IMR-90 (cell line): ENCODE results near the gene NEUROG3. TPM values are rescaled to one million over a fixed set of nuclear protein-coding genes. Genes with fewer than 3 reads are reported as not detected.

ENCODE experiments used
- ATAC-seq: fragments of 200-7000 bp; cut with Tn5 transposase; 2 replicates; pipeline ENCODE4 v1.9.1; 2020; ENCODE audit warnings: low read depth, mild to moderate bottlenecking, moderate library complexity
- BruUV-seq: library from RNA; stranded (reverse); fragments of 400-500 nt; replicated peaks from 2 replicates; lab custom pipeline; 2021; lab: Mats Ljungman, UMichigan
- CTCF ChIA-PET: fragments of 300-600 bp; formaldehyde crosslinking; extraction: SDS; loops from one replicate; lab custom pipeline; 2021; ENCODE audit warnings: antibody characterized with exemption; lab: Yijun Ruan, JAX
- POLR2A ChIA-PET: fragments of 300-600 bp; sonication (Branson Sonifier 250); formaldehyde crosslinking; loops from one replicate; lab custom pipeline; 2022; ENCODE audit warnings: antibody characterized with exemption; ENCODE audit not compliant: unreplicated experiment; lab: Charles Lee
- DNase-seq: peaks from one replicate; pipeline ENCODE4 v3.0.0; 2013
- H2AFZ ChIP-seq: replicated peaks from 2 replicates; pipeline ENCODE3; 2013; ENCODE audit warnings: low read length, mild to moderate bottlenecking; ENCODE audit not compliant: poor library complexity
- H2AK5ac ChIP-seq: 2 replicates; pipeline ENCODE4 v1.6.1; 2013; ENCODE audit warnings: low read depth, low read length, inconsistent platforms
- H2AK9ac ChIP-seq: replicated peaks from 2 replicates; pipeline ENCODE3; 2013; ENCODE audit warnings: mild to moderate bottlenecking, low read depth, low read length, moderate library complexity; ENCODE audit not compliant: poor library complexity
- H2BK120ac ChIP-seq: 2 replicates; pipeline ENCODE4 v1.6.1; 2013; ENCODE audit warnings: low read depth, low read length, inconsistent platforms
- H2BK15ac ChIP-seq: 3 replicates; pipeline ENCODE4 v1.6.1; 2013; ENCODE audit warnings: low read depth, low read length, inconsistent platforms
- H2BK20ac ChIP-seq: 2 replicates; pipeline ENCODE4 v1.6.1; 2013; ENCODE audit warnings: low read depth, mild to moderate bottlenecking, inconsistent platforms, low read length, moderate library complexity
- H2BK5ac ChIP-seq: 2 replicates; pipeline ENCODE4 v1.6.1; 2013; ENCODE audit warnings: mild to moderate bottlenecking, low read depth, low read length, inconsistent platforms; ENCODE audit not compliant: poor library complexity, severe bottlenecking
- H3K14ac ChIP-seq: replicated peaks from 2 replicates; pipeline ENCODE4 v1.6.1; 2013; ENCODE audit warnings: low read depth, low read length, inconsistent platforms
- H3K18ac ChIP-seq: 2 replicates; pipeline ENCODE4 v1.6.1; 2013; ENCODE audit warnings: low read depth, low read length, control low read depth
- H3K23ac ChIP-seq: 2 replicates; pipeline ENCODE4 v1.6.1; 2013; ENCODE audit warnings: low read depth, low read length, inconsistent platforms
- H3K27ac ChIP-seq: 2 replicates; pipeline ENCODE4 v1.5.1; 2013; ENCODE audit warnings: mild to moderate bottlenecking, control low read depth, low read length; ENCODE audit not compliant: insufficient read depth
- H3K27me3 ChIP-seq: 2 replicates; pipeline ENCODE4 v1.6.1; 2013; ENCODE audit warnings: low read length; ENCODE audit not compliant: control insufficient read depth, insufficient read depth
- H3K36me3 ChIP-seq: 2 replicates; pipeline ENCODE4 v1.6.1; 2013; ENCODE audit warnings: low read length, mixed read lengths; ENCODE audit not compliant: control insufficient read depth, insufficient read depth
- H3K4ac ChIP-seq: 2 replicates; pipeline ENCODE4 v1.6.1; 2013; ENCODE audit warnings: low read depth, low read length, inconsistent platforms
- H3K4me1 ChIP-seq: 2 replicates; pipeline ENCODE4 v1.6.1; 2013; ENCODE audit warnings: low read length, mixed read lengths; ENCODE audit not compliant: control insufficient read depth, insufficient read depth
- H3K4me2 ChIP-seq: 2 replicates; pipeline ENCODE4 v1.6.1; 2013; ENCODE audit warnings: low read depth, mild to moderate bottlenecking, control low read depth, low read length, moderate library complexity
- H3K4me3 ChIP-seq: 2 replicates; pipeline ENCODE4 v1.5.1; 2013; ENCODE audit warnings: low read depth, mild to moderate bottlenecking, control low read depth, low read length, moderate library complexity; ENCODE audit not compliant: insufficient read depth
- H3K56ac ChIP-seq: 2 replicates; pipeline ENCODE4 v1.6.1; 2013; ENCODE audit warnings: low read length, inconsistent platforms; ENCODE audit not compliant: insufficient read depth; ENCODE audit errors: extremely low read depth
- H3K79me1 ChIP-seq, 2 experiments: 2 replicates each; pipeline ENCODE4 v1.6.1; 2013; ENCODE audit warnings: low read length in 2 of 2, inconsistent platforms in 1 of 2, low read depth in 1 of 2
- H3K9ac ChIP-seq: 2 replicates; pipeline ENCODE4 v1.6.1; 2013; ENCODE audit warnings: low read depth, low read length, control low read depth
- H3K9me1 ChIP-seq: 2 replicates; pipeline ENCODE4 v1.6.1; 2013; ENCODE audit warnings: low read length, inconsistent platforms; ENCODE audit not compliant: insufficient read depth
- H3K9me3 ChIP-seq: 2 replicates; pipeline ENCODE4 v1.6.1; 2013; ENCODE audit warnings: low read length; ENCODE audit not compliant: control insufficient read depth, insufficient read depth
- H4K20me1 ChIP-seq: 2 replicates; pipeline ENCODE4 v1.6.1; 2013; ENCODE audit warnings: low read length, inconsistent platforms; ENCODE audit not compliant: insufficient read depth
- H4K5ac ChIP-seq: 2 replicates; pipeline ENCODE4 v1.6.1; 2013; ENCODE audit warnings: mild to moderate bottlenecking, low read depth, low read length, control low read depth
- H4K8ac ChIP-seq, 2 experiments: 2 replicates each; pipeline ENCODE4 v1.6.1; 2013; ENCODE audit warnings: low read depth in 2 of 2, low read length in 2 of 2, control low read depth in 1 of 2, inconsistent platforms in 1 of 2
- H4K91ac ChIP-seq: 2 replicates; pipeline ENCODE4 v1.6.1; 2013; ENCODE audit warnings: low read depth, low read length, inconsistent platforms; ENCODE audit not compliant: insufficient read depth
- BHLHE40 ChIP-seq: fragments of 150-350 bp; IDR thresholded peaks from 2 replicates; pipeline ENCODE4 v1.6.1; 2016; ENCODE audit warnings: mild to moderate bottlenecking, low read depth, low read length
- CEBPB ChIP-seq: IDR thresholded peaks from 2 replicates; pipeline ENCODE4 v1.6.1; 2012; ENCODE audit warnings: low read depth, low read length, improper control_type of control experiment
- CHD1 ChIP-seq: IDR thresholded peaks from 2 replicates; pipeline ENCODE4 v1.6.1; 2012; ENCODE audit warnings: low read depth, low read length, improper control_type of control experiment
- FOS ChIP-seq: fragments of 150-350 bp; IDR thresholded peaks from 2 replicates; pipeline ENCODE4 v1.6.1; 2016; ENCODE audit warnings: low read depth, low read length
- MAFK ChIP-seq: IDR thresholded peaks from 2 replicates; pipeline ENCODE4 v1.6.1; 2012; ENCODE audit warnings: low read depth, low read length, improper control_type of control experiment
- RCOR1 ChIP-seq: IDR thresholded peaks from 2 replicates; pipeline ENCODE4 v1.6.1; 2012; ENCODE audit warnings: mild to moderate bottlenecking, low read length, improper control_type of control experiment; ENCODE audit not compliant: insufficient replicate concordance
- USF2 ChIP-seq: fragments of 150-350 bp; IDR thresholded peaks from 2 replicates; pipeline ENCODE4 v1.6.1; 2017; ENCODE audit warnings: mild to moderate bottlenecking, antibody characterized with exemption, low read length, low read depth
- WGBS, 2 experiments: methylation state at CpG; one replicate each; pipeline versions ENCODE4 v1.1.5 to v1.1.7; 2013; ENCODE audit warnings: missing lambda C conversion rate in 2 of 2; ENCODE audit not compliant: insufficient read length in 1 of 2; ENCODE audit errors: extremely low coverage in 2 of 2; 5-methylcytosine and 5-hydroxymethylcytosine counted together
- dilution Hi-C: fragments of 300-500 bp; cut with HindIII; formaldehyde crosslinking; loops from one replicate; pipeline ENCODE4 v1.14.3; 2018; ENCODE audit warnings: low sequenced_read_pairs; ENCODE audit not compliant: unreplicated experiment
- in situ Hi-C: fragments of 300-500 bp; cut with MboI; formaldehyde crosslinking; loops from 3 replicates; pipeline ENCODE4 v1.14.3; 2019; ENCODE audit warnings: low sequenced_read_pairs, inconsistent platforms, mixed read lengths
- intact Hi-C: fragments of 100-400 bp; cut with micrococcal nuclease; formaldehyde crosslinking; loops from 2 replicates; pipeline ENCODE4 v1.10.0; 2022
- polyA plus RNA-seq, 3 experiments: library from polyadenylated mRNA; depleted of rRNA; stranded (reverse); fragments of >200 nt; gene quantifications; 2 replicates each; pipeline ENCODE4 v1.2.3, GENCODE V29; 2012; ENCODE audit warnings: low replicate concordance in 1 of 3
- total RNA-seq: library from RNA; depleted of rRNA; stranded (reverse); fragments of >200 nt; gene quantifications from 2 replicates; pipeline ENCODE4 v1.2.3, GENCODE V29; 2012
- TF ChIP-seq, protein P1 (sequence below): conservative IDR thresholded peaks from 2 replicates; pipeline ENCODE4 v1.5.1; 2012; ENCODE audit warnings: mild to moderate bottlenecking, low read depth, low read length, improper control_type of control experiment

Gene NEUROG3
- total and polyA plus RNA-seq, 2 of the 4 experiments (the other 2 are of a cell fraction) = not detected

GRCh38 chr10:69584624-69585023 is 11.4 kb upstream of the NEUROG3 start:
- DNase-seq (no peak), ATAC-seq (no peak)
- Histone ChIP-seq H3K9me1 (no peaks in the 10 kb centered on the region), H3K27me3 (peaks cover 24% of the 10 kb centered on the region), H3K27ac (no peak overlapping the region), H3K36me3 (no peaks in the 10 kb centered on the region), H3K14ac (no peak overlapping the region), H3K4ac (no peak overlapping the region), H2BK5ac (no peak overlapping the region), H3K4me1 (no peaks in the 10 kb centered on the region), H4K91ac (no peak overlapping the region), H2BK120ac (no peak overlapping the region), H3K79me1 (no peaks in the 10 kb centered on the region), H3K4me2 (no peak overlapping the region), H3K9me3 (no peaks in the 10 kb centered on the region), H2AK9ac (no peak overlapping the region), H4K5ac (no peak overlapping the region), H2BK15ac (no peak overlapping the region), H3K56ac (no peak overlapping the region), H4K20me1 (no peaks in the 10 kb centered on the region), H3K23ac (no peak overlapping the region), H2AK5ac (no peak overlapping the region), H3K9ac (no peak overlapping the region), H3K18ac (no peak overlapping the region), H4K8ac (no peak overlapping the region), H2AFZ (no peak overlapping the region), H3K4me3 (no peak overlapping the region), H2BK20ac (no peak overlapping the region)
- BruUV-seq = no TSS peak
- CTCF ChIA-PET = no interaction called here
- no CpG with 5 or more reads among the region's 3 CpGs for WGBS, 2 experiments
- POLR2A ChIA-PET = no interaction called here
- in situ Hi-C loops (no loop called here), intact Hi-C loops (no loop called here), dilution Hi-C loops (no loop called here)
- TF ChIP-seq FOS = no peak
- no peak for TF ChIP-seq CEBPB
- no peak for TF ChIP-seq CHD1
- TF ChIP-seq, protein P1, sequence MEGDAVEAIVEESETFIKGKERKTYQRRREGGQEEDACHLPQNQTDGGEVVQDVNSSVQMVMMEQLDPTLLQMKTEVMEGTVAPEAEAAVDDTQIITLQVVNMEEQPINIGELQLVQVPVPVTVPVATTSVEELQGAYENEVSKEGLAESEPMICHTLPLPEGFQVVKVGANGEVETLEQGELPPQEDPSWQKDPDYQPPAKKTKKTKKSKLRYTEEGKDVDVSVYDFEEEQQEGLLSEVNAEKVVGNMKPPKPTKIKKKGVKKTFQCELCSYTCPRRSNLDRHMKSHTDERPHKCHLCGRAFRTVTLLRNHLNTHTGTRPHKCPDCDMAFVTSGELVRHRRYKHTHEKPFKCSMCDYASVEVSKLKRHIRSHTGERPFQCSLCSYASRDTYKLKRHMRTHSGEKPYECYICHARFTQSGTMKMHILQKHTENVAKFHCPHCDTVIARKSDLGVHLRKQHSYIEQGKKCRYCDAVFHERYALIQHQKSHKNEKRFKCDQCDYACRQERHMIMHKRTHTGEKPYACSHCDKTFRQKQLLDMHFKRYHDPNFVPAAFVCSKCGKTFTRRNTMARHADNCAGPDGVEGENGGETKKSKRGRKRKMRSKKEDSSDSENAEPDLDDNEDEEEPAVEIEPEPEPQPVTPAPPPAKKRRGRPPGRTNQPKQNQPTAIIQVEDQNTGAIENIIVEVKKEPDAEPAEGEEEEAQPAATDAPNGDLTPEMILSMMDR = no peak
- no peak for TF ChIP-seq USF2
- no peak for TF ChIP-seq MAFK
- TF ChIP-seq BHLHE40 = no peak
- TF ChIP-seq RCOR1 = no peak
